PC-3 (cell line): Measurements from ENCODE around the gene MRPL46. TPM values are rescaled to one million over a fixed set of nuclear protein-coding genes. Genes with fewer than 3 reads are reported as not detected.
"Not testable (repeated sequence)": the region's sequence is repeated elsewhere in the genome, so short reads cannot be mapped to it uniquely, and the experiment has no call there.

Source experiments
- ATAC-seq: fragments of 200-7000 bp; cut with Tn5 transposase; 2 replicates; pipeline ENCODE4 v1.9.1; 2020; ENCODE audit warnings: mild to moderate bottlenecking, moderate library complexity
- BruUV-seq: library from RNA; stranded (reverse); fragments of 400-500 nt; replicated peaks from 2 replicates; lab custom pipeline; 2021; lab: Mats Ljungman, UMichigan
- CTCF ChIA-PET: fragments of 300-600 bp; sonication (Branson Sonifier 250); formaldehyde crosslinking; loops from one replicate; lab custom pipeline; 2022; ENCODE audit warnings: antibody characterized with exemption; lab: Charles Lee
- POLR2A ChIA-PET: fragments of 300-600 bp; sonication (Branson Sonifier 250); formaldehyde crosslinking; loops from one replicate; lab custom pipeline; 2022; ENCODE audit warnings: antibody characterized with exemption; ENCODE audit not compliant: unreplicated experiment; lab: Charles Lee
- DNase-seq: peaks from one replicate; pipeline ENCODE4 v3.0.0-alpha.2; 2015
- H2AFZ ChIP-seq: fragments of 300-600 bp; sonication (generic); 2 replicates; pipeline ENCODE4 v1.6.0; 2016; ENCODE audit warnings: antibody characterized with exemption, low read length
- H3F3A ChIP-seq: fragments of 300-600 bp; sonication (generic); one replicate; pipeline ENCODE4 v1.6.0; 2017; ENCODE audit warnings: antibody characterized with exemption, low read length, control low read depth, mild to moderate bottlenecking; ENCODE audit not compliant: unreplicated experiment
- H3K27ac ChIP-seq: fragments of 300-600 bp; sonication (generic); 2 replicates; pipeline ENCODE4 v1.5.1; 2016; ENCODE audit warnings: mild to moderate bottlenecking, low read length
- H3K27me3 ChIP-seq: fragments of 300-600 bp; sonication (generic); 2 replicates; pipeline ENCODE4 v1.6.1; 2016; ENCODE audit warnings: low read length, mixed read lengths
- H3K36me3 ChIP-seq: fragments of 300-600 bp; sonication (generic); 2 replicates; pipeline ENCODE4 v1.6.1; 2016; ENCODE audit warnings: low read depth, mixed run types, low read length, mixed read lengths
- H3K4me1 ChIP-seq: fragments of 300-600 bp; sonication (generic); 2 replicates; pipeline ENCODE4 v1.5.1; 2016; ENCODE audit warnings: low read length; ENCODE audit not compliant: insufficient read depth
- H3K4me2 ChIP-seq: fragments of 300-600 bp; sonication (generic); 2 replicates; pipeline ENCODE4 v1.6.0; 2016; ENCODE audit warnings: low read length
- H3K4me3 ChIP-seq: fragments of 300-600 bp; sonication (generic); 2 replicates; pipeline ENCODE4 v1.5.1; 2016; ENCODE audit warnings: mild to moderate bottlenecking, low read length, mixed read lengths
- H3K79me2 ChIP-seq: fragments of 300-600 bp; sonication (generic); 2 replicates; pipeline ENCODE4 v1.6.1; 2017; ENCODE audit warnings: low read length, mixed read lengths
- H3K9ac ChIP-seq: fragments of 300-600 bp; sonication (generic); 2 replicates; pipeline ENCODE4 v1.6.0; 2016; ENCODE audit warnings: mild to moderate bottlenecking, low read length
- H3K9me2 ChIP-seq: fragments of 300-600 bp; sonication (generic); replicated peaks from 2 replicates; pipeline ENCODE4 v1.6.1; 2016; ENCODE audit warnings: mixed run types, low read length, mixed read lengths
- H3K9me3 ChIP-seq: fragments of 300-600 bp; sonication (generic); 2 replicates; pipeline ENCODE4 v1.6.1; 2016; ENCODE audit warnings: low read length, mixed read lengths
- H4K20me1 ChIP-seq: fragments of 300-600 bp; sonication (generic); 2 replicates; pipeline ENCODE4 v1.6.1; 2016; ENCODE audit warnings: low read length, mixed read lengths
- EZH2 ChIP-seq: fragments of 300-600 bp; sonication (generic); IDR thresholded peaks from one replicate; pipeline ENCODE4 v1.6.1; 2017; ENCODE audit warnings: antibody characterized with exemption, mild to moderate bottlenecking, low read length; ENCODE audit not compliant: unreplicated experiment
- EZH2phosphoT487 ChIP-seq: fragments of 300-600 bp; sonication (generic); IDR thresholded peaks from 2 replicates; pipeline ENCODE4 v1.6.1; 2018; ENCODE audit warnings: mild to moderate bottlenecking, antibody characterized with exemption, low read length, borderline replicate concordance
- intact Hi-C: fragments of 100-400 bp; cut with micrococcal nuclease; formaldehyde crosslinking; loops from 2 replicates; pipeline ENCODE4 v1.9.0; 2023
- total RNA-seq: library from RNA; depleted of rRNA; stranded (reverse); fragments of >200 nt; gene quantifications from 2 replicates; pipeline ENCODE4 v1.2.3, GENCODE V29; 2014
- TF ChIP-seq, protein P1 (sequence below): fragments of 300-600 bp; sonication (generic); conservative IDR thresholded peaks from 2 replicates; pipeline ENCODE4 v1.5.1; 2017; ENCODE audit warnings: antibody characterized with exemption, low read depth, mild to moderate bottlenecking, low read length

The MRPL46 gene
- total RNA-seq, 1 experiment from 2014 or later = 33.9 TPM

DNA sequence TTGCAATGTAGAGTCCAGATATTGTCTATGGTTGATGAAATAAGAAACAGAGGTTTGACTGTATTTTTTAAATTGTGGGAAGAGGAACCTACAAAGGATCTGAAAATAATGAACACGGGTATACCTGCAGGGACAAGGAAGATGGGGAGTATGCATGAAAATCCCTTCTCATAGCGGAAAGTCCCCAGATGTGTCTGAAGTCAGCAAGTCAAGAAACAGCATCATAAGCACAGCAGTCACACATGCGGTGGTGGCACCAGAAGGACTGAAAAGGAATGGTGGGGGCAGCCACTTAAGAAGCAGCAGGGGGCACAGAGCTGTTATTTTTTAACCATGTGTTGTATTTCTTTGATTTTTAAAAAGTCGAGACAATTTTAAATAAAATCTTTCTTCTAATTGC is 5.0 kb upstream of the MRPL46 start:
- ChIA-PET POLR2A (no interaction called here), CTCF (no interaction called here)
- no peak for TF ChIP-seq EZH2phosphoT487
- no peak for TF ChIP-seq EZH2
- TF ChIP-seq, protein P1, sequence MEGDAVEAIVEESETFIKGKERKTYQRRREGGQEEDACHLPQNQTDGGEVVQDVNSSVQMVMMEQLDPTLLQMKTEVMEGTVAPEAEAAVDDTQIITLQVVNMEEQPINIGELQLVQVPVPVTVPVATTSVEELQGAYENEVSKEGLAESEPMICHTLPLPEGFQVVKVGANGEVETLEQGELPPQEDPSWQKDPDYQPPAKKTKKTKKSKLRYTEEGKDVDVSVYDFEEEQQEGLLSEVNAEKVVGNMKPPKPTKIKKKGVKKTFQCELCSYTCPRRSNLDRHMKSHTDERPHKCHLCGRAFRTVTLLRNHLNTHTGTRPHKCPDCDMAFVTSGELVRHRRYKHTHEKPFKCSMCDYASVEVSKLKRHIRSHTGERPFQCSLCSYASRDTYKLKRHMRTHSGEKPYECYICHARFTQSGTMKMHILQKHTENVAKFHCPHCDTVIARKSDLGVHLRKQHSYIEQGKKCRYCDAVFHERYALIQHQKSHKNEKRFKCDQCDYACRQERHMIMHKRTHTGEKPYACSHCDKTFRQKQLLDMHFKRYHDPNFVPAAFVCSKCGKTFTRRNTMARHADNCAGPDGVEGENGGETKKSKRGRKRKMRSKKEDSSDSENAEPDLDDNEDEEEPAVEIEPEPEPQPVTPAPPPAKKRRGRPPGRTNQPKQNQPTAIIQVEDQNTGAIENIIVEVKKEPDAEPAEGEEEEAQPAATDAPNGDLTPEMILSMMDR = no peak
- Histone ChIP-seq H3K4me1 (peaks cover 6% of the 10 kb centered on the region), H3K4me3 (no peak overlapping the region), H3K36me3 (peaks cover 20% of the 10 kb centered on the region), H3F3A (no peaks in the 10 kb centered on the region), H3K27me3 (no peaks in the 10 kb centered on the region), H3K4me2 (no peak overlapping the region), H3K27ac (no peak overlapping the region), H2AFZ (no peak overlapping the region), H3K9me2 (no peaks in the 10 kb centered on the region), H3K9me3 (no peaks in the 10 kb centered on the region), H4K20me1 (no peaks in the 10 kb centered on the region), H3K79me2 (peaks cover 36% of the 10 kb centered on the region), H3K9ac (no peak overlapping the region)
- no TSS peak for BruUV-seq
- ATAC-seq (no peak), DNase-seq (no peak)
- intact Hi-C loops = no loop called here

DNA sequence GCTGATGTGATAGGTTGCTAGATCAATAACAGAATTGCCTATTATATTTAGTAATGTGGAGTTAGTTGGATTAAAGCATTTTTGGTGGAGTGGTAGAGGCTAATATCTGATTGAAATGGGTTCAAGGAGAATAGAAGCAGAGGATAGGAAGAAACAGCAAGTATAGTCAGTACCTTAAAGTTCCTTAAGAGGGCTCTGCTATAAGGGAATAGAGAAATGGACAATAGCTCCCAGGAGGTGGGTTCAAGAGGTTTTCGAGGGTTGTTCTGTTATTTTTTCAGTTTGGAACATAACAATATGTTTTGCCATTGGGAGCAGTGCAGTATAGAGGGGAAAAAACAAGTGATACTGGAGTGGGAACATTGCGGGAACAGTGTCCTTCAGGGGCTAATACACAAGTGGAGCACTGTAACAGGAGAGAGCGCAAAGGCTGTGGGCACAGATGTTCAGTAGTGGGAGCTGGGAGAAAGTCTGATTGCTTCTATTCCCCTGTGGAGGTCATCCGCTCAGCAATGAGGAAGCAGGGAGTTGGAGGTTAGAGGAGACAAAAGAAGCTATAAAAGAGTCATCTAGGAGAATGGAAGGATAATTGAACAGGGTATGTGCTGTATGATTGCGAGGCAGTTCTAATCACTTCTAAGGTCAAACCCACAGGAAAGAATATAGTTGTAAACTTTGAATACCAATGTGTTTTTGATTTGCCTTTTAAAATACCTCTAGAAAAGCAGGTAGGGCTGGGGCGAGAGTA is 3.6 kb upstream of the MRPL46 start:
- H3F3A ChIP-seq = no peaks in the 10 kb centered on the region
- no peak overlapping the region for H3K4me2 ChIP-seq
- no peak overlapping the region for H3K4me3 ChIP-seq
- no peaks in the 10 kb centered on the region for H3K27me3 ChIP-seq
- ATAC-seq (no peak), DNase-seq (no peak)
- no TSS peak for BruUV-seq
- no peaks in the 10 kb centered on the region for H3K9me3 ChIP-seq
- POLR2A ChIA-PET = no interaction called here
- H3K36me3 ChIP-seq = peaks cover 14% of the 10 kb centered on the region
- intact Hi-C loops = no loop called here
- no peak for TF ChIP-seq EZH2phosphoT487
- TF ChIP-seq EZH2 = no peak
- TF ChIP-seq, protein P1 = peak; percentile 33; the same call in 1 of the 2 replicates
- no peaks in the 10 kb centered on the region for H4K20me1 ChIP-seq
- CTCF ChIA-PET = no interaction called here
- no peaks in the 10 kb centered on the region for H3K9me2 ChIP-seq
- H3K27ac ChIP-seq = no peak overlapping the region
- no peak overlapping the region for H2AFZ ChIP-seq
- H3K79me2 ChIP-seq = peaks cover 50% of the 10 kb centered on the region
- no peak overlapping the region for H3K9ac ChIP-seq
- peaks cover 12% of the 10 kb centered on the region for H3K4me1 ChIP-seq

DNA sequence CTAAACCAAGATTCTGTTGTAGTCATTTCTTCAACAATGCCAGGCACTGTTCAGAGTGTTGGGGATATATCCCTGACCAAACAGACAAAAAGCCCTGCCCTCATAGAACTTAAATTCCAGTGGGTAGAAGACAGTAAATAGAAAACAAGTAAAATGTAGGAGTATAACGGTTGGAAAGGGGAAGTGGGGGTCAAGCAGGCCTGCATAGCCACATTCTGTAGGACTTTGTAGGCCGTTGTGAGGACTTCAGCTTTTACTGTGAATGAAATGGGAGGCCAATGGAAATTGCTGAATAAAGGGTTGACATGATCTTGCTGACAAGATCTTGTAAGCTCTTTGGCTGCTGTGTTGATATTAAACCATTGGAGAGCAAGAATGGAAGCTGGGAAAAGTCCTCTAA is 2.1 kb upstream of the MRPL46 start:
- H3K27me3 ChIP-seq = no peaks in the 10 kb centered on the region
- H3K9ac ChIP-seq = no peak overlapping the region
- no peaks in the 10 kb centered on the region for H4K20me1 ChIP-seq
- ChIA-PET CTCF (no interaction called here), POLR2A (no interaction called here)
- no peaks in the 10 kb centered on the region for H3K9me3 ChIP-seq
- DNase-seq = no peak
- no peaks in the 10 kb centered on the region for H3K9me2 ChIP-seq
- TF ChIP-seq EZH2phosphoT487 (no peak), EZH2 (no peak)
- TF ChIP-seq, protein P1 = no peak
- H3K4me2 ChIP-seq = peak overlapping the region; percentile 91; the same call in 1 of the 2 replicates
- H3F3A ChIP-seq = no peaks in the 10 kb centered on the region
- BruUV-seq = no TSS peak
- peaks cover 18% of the 10 kb centered on the region for H3K36me3 ChIP-seq
- no peak overlapping the region for H3K27ac ChIP-seq
- no peak overlapping the region for H3K4me3 ChIP-seq
- peaks cover 21% of the 10 kb centered on the region for H3K4me1 ChIP-seq
- no peak overlapping the region for H2AFZ ChIP-seq
- H3K79me2 ChIP-seq = peaks cover 63% of the 10 kb centered on the region
- no peak for ATAC-seq
- intact Hi-C loops = loop anchor here (5.0 kb wide), 1 partner anchor 78 kb away; the partner anchor contains the start of gene DET1

DNA sequence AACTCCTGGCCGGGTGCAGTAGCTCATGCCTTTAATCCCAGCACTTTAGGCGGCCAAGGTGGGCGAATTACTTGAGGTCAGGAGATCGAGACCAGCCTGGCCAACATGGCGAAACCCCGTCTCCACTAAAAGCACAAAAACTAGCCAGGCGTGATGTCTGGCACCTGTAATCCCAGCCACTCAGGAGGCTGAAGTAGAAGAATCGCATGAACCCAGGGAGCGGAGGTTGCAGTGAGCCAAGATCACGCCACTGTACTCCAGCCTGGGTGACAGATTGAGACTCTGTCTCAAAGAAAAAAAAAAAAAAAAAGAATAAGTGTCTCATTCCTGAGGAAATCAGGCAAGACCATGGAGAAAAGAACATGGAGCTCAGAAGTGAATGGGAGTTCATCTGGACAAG is 1.5 kb upstream of the MRPL46 start:
- CTCF ChIA-PET, ATAC-seq, H2AFZ ChIP-seq, H4K20me1 ChIP-seq, BruUV-seq, H3K27ac ChIP-seq, H3K9me2 ChIP-seq, H3K27me3 ChIP-seq, H3K9me3 ChIP-seq, POLR2A ChIA-PET, DNase-seq, H3F3A ChIP-seq: not testable (repeated sequence)
- peaks cover 67% of the 10 kb centered on the region for H3K79me2 ChIP-seq
- peak overlapping the region; percentile 91; the same call in 1 of the 2 replicates for H3K9ac ChIP-seq
- H3K36me3 ChIP-seq = peaks cover 20% of the 10 kb centered on the region
- H3K4me2 ChIP-seq = peak overlapping the region; percentile 91
- intact Hi-C loops = loop anchor here (5.0 kb wide), 1 partner anchor 79 kb away; the partner anchor contains the start of gene DET1
- peaks cover 21% of the 10 kb centered on the region for H3K4me1 ChIP-seq
- peak overlapping the region; percentile 91 for H3K4me3 ChIP-seq
